Measurements from ENCODE around the gene RAB29. TPM values are rescaled to one million over a fixed set of nuclear protein-coding genes. Genes with fewer than 3 reads are reported as not detected.
"Not testable (repeated sequence)": the region's sequence is repeated elsewhere in the genome, so short reads cannot be mapped to it uniquely, and the experiment has no call there.

The RAB29 gene
- total and polyA plus RNA-seq, 7 donors: 5.3 to 20.5 (median 5.9) TPM

DNA sequence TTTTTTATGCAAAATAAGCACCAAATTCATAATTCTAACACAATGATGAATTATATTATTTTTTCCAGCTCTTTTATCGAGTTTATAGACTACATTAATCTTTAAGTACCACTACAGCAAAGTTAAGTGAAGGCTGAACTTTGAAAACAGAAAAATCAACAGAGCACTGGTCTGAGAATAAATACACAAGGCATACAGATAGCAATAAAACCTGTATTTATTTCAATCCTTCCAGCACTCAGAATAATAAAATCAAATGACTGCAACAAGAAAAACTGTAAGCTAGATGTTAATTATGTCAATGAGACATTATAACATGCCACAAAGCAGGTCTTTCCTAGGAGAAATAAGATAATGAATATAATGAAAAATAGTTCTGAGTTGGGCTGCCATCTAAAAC, 49.8 kb downstream of the RAB29 start:
- Histone ChIP-seq H3K27ac (no peak overlapping the region), H3K4me3 (no peak overlapping the region), H3K9me3 (no peaks in the 10 kb centered on the region), H3K4me1 (peaks cover 3% of the 10 kb centered on the region), H3K27me3 (ENCODE audit: insufficient read depth in 3 of 3, low read length in 2 of 3) (no peaks in the 10 kb centered on the region), H3K36me3 (ENCODE audit: insufficient read depth in 1 of 2, low read depth in 1 of 2) (peaks cover 0 to 87% of the 10 kb centered on the region in 2 donors)
- WGBS, 3 donors: 95 to 98% (median 97%) methylated on average over 1 of the region's 1 CpG
- no peak for TF ChIP-seq CTCF (IDR thresholded peaks at IDR 0.05)
- intact Hi-C loops (cut with DNase I): no loop called here
- no peak for ATAC-seq
- DNase-seq: no peak

DNA sequence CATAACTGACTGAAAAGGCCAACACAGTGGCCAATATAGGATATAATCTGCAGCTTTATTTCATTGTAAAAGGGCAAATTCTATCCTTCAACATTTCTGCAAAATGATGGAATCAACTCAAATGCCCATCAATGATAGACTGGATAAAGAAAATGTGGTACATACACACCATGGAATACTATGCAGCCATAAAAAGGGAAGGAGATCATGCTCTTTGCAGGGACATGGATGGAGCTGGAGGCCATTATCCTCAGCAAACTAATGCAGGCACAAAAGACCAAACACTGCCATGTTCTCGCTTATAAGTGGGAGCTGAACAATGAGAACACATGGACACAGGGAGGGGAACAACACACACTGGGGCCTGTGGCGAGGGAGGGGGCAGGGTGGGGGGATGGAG, 54.5 kb downstream of the RAB29 start:
- H3K9me3 ChIP-seq; ATAC-seq; H3K4me1 ChIP-seq; H3K27me3 ChIP-seq (ENCODE audit: insufficient read depth in 3 of 3, low read length in 2 of 3); H3K27ac ChIP-seq; intact Hi-C loops (cut with DNase I); DNase-seq; H3K4me3 ChIP-seq: not testable (repeated sequence)
- H3K36me3 ChIP-seq (ENCODE audit: insufficient read depth in 1 of 2, low read depth in 1 of 2): peaks cover 8 to 99% of the 10 kb centered on the region in 2 donors
- WGBS, 3 donors: 98 to 100% (median 99%) methylated on average over 2 of the region's 2 CpGs

GRCh38 chr1:205719762-205720161, 55.5 kb downstream of the RAB29 start:
- intact Hi-C loops (cut with DNase I): no loop called here
- DNase-seq: no peak
- Histone ChIP-seq H3K4me1 (no peaks in the 10 kb centered on the region), H3K36me3 (ENCODE audit: insufficient read depth in 1 of 2, low read depth in 1 of 2) (peaks cover 8 to 98% of the 10 kb centered on the region in 2 donors), H3K9me3 (no peaks in the 10 kb centered on the region), H3K4me3 (no peak overlapping the region), H3K27me3 (ENCODE audit: insufficient read depth in 3 of 3, low read length in 2 of 3) (no peaks in the 10 kb centered on the region), H3K27ac (no peak overlapping the region)
- TF ChIP-seq CTCF (IDR thresholded peaks at IDR 0.05): no peak
- ATAC-seq: no peak

GRCh38 chr1:205719015-205719414, 56.3 kb downstream of the RAB29 start:
- H3K27me3 ChIP-seq (ENCODE audit: insufficient read depth in 3 of 3, low read length in 2 of 3): no peaks in the 10 kb centered on the region
- no peaks in the 10 kb centered on the region for H3K4me1 ChIP-seq
- no peak for TF ChIP-seq CTCF (IDR thresholded peaks at IDR 0.05)
- ATAC-seq (no peak), DNase-seq (no peak)
- H3K9me3 ChIP-seq: no peaks in the 10 kb centered on the region
- intact Hi-C loops (cut with DNase I): no loop called here
- H3K4me3 ChIP-seq: no peak overlapping the region
- peaks cover 8 to 91% of the 10 kb centered on the region in 2 donors for H3K36me3 ChIP-seq (ENCODE audit: insufficient read depth in 1 of 2, low read depth in 1 of 2)
- 68 to 82% (median 76%) methylated on average over 3 of the region's 3 CpGs for WGBS, 3 donors
- H3K27ac ChIP-seq: no peak overlapping the region

Other genes with a start within 250 kb of the RAB29 start
- 10 to 100 TPM; 34.4 to 67.8 (median 43.7) TPM for gene ELK4, start 143.5 kb downstream of the RAB29 start, total RNA-seq
- 10 to 100 TPM in 2 of 3 donors, 1 to 10 TPM in 1; 5.5 to 18.6 (median 11.2) TPM for gene ELK4, start 143.5 kb downstream of the RAB29 start, polyA plus RNA-seq
- 1 to 10 TPM in 1 of 4 donors, under 1 TPM in 3; 0.32 to 2.7 (median 0.51) TPM for gene SLC45A3, start 95.0 kb downstream of the RAB29 start, total RNA-seq
- under 1 TPM; 0.15 to 0.95 (median 0.16) TPM for gene SLC45A3, start 95.0 kb downstream of the RAB29 start, polyA plus RNA-seq
- 100 to 1,000 TPM; 140 to 174 (median 151) TPM for gene NUCKS1, start 25.3 kb downstream of the RAB29 start, total RNA-seq
- 10 to 100 TPM; 28.3 to 53.2 (median 35.3) TPM for gene NUCKS1, start 25.3 kb downstream of the RAB29 start, polyA plus RNA-seq
- 10 to 100 TPM; 54.1 to 87.7 (median 67.4) TPM for gene SLC41A1, start 37.7 kb upstream of the RAB29 start, total RNA-seq
- gene SLC41A1, start 37.7 kb upstream of the RAB29 start, polyA plus RNA-seq: 10 to 100 TPM; 19.8 to 42.9 (median 25.7) TPM
- gene PM20D1, start 74.7 kb upstream of the RAB29 start, total RNA-seq: under 1 TPM in 3 of 4 donors, not detected in 1; 0.16 to 0.32 (median 0.23) TPM
- under 1 TPM in 2 of 3 donors, not detected in 1; 0.05 to 0.23 TPM for gene PM20D1, start 74.7 kb upstream of the RAB29 start, polyA plus RNA-seq
- gene SLC26A9, start 168.0 kb upstream of the RAB29 start, total RNA-seq: 1 to 10 TPM in 1 of 4 donors, under 1 TPM in 3; 0.15 to 5.5 (median 0.47) TPM
- under 1 TPM; 0.16 to 0.56 (median 0.42) TPM for gene SLC26A9, start 168.0 kb upstream of the RAB29 start, polyA plus RNA-seq
- gene RAB7B, start 227.9 kb upstream of the RAB29 start, total RNA-seq: 1 to 10 TPM in 1 of 4 donors, under 1 TPM in 3; 0.17 to 1.2 (median 0.50) TPM
- under 1 TPM; 0.25 to 0.36 (median 0.27) TPM for gene RAB7B, start 227.9 kb upstream of the RAB29 start, polyA plus RNA-seq
- gene CTSE, start 248.4 kb upstream of the RAB29 start, total RNA-seq: under 1 TPM in 1 of 4 donors, not detected in 3; 0.20 TPM
- under 1 TPM in 2 of 3 donors, not detected in 1; 0.03 to 0.22 TPM for gene CTSE, start 248.4 kb upstream of the RAB29 start, polyA plus RNA-seq